ENCODE results near the gene CABP7. TPM values are rescaled to one million over a fixed set of nuclear protein-coding genes. Genes with fewer than 3 reads are reported as not detected.

Gene CABP7
- total RNA-seq, 6 donors from 2014 or later: 0.15 to 0.44 TPM; not detected in 4

- 91 to 96% methylated on average over 2 to 4 of the region's 5 CpGs for WGBS, 2 donors
- Histone ChIP-seq H3K27ac (no peak overlapping the region), H3K9me3 (no peaks in the 10 kb centered on the region), H3K4me1 (no peaks in the 10 kb centered on the region), H3K4me3 (no peak overlapping the region), H3K36me3 (peaks cover 0 to 57% (median 39%) of the 10 kb centered on the region in 4 donors), H3K27me3 (no peaks in the 10 kb centered on the region)
- TF ChIP-seq CTCF (IDR thresholded peaks at IDR 0.05): no peak
- TF ChIP-seq EP300 (IDR thresholded peaks at IDR 0.05): no peak
- TF ChIP-seq POLR2AphosphoS5 (IDR thresholded peaks at IDR 0.05): no peak
- TF ChIP-seq POLR2A (IDR thresholded peaks at IDR 0.05): no peak
- no peak for DNase-seq
- no peak for ATAC-seq (ENCODE audit: low FRiP score in 2 of 2)
These were observed 20.4 kb downstream of the CABP7 start for GRCh38 chr22:29740216-29740615.

- Histone ChIP-seq H3K4me1 (no peaks in the 10 kb centered on the region), H3K36me3 (peaks cover 0 to 74% (median 52%) of the 10 kb centered on the region in 4 donors), H3K27me3 (no peaks in the 10 kb centered on the region), H3K9me3 (no peaks in the 10 kb centered on the region), H3K4me3 (no peak overlapping the region), H3K27ac (no peak overlapping the region)
- 93 to 100% methylated on average over 1 to 2 of the region's 2 CpGs for WGBS, 2 donors
- ATAC-seq (ENCODE audit: low FRiP score in 2 of 2) (no peak), DNase-seq (no peak)
- TF ChIP-seq POLR2AphosphoS5 (IDR thresholded peaks at IDR 0.05): no peak
- TF ChIP-seq CTCF (IDR thresholded peaks at IDR 0.05): no peak
- no peak for TF ChIP-seq EP300 (IDR thresholded peaks at IDR 0.05)
- no peak for TF ChIP-seq POLR2A (IDR thresholded peaks at IDR 0.05)
These were observed 22.1 kb downstream of the CABP7 start for GRCh38 chr22:29741926-29742325.

GRCh38 chr22:29742326-29742725, 22.5 kb downstream of the CABP7 start:
- WGBS, 2 donors: 74 to 79% methylated on average over 13 of the region's 13 CpGs
- peaks cover 0 to 77% (median 56%) of the 10 kb centered on the region in 4 donors for H3K36me3 ChIP-seq
- DNase-seq: no peak
- no peak for TF ChIP-seq POLR2AphosphoS5 (IDR thresholded peaks at IDR 0.05)
- TF ChIP-seq POLR2A (IDR thresholded peaks at IDR 0.05): no peak
- TF ChIP-seq EP300 (IDR thresholded peaks at IDR 0.05): no peak
- TF ChIP-seq CTCF (IDR thresholded peaks at IDR 0.05): no peak
- ATAC-seq (ENCODE audit: low FRiP score in 2 of 2): no peak
- H3K9me3 ChIP-seq: no peaks in the 10 kb centered on the region
- no peaks in the 10 kb centered on the region for H3K27me3 ChIP-seq
- no peak overlapping the region for H3K4me3 ChIP-seq
- H3K4me1 ChIP-seq: no peaks in the 10 kb centered on the region
- no peak overlapping the region for H3K27ac ChIP-seq

- DNase-seq (no peak), ATAC-seq (ENCODE audit: low FRiP score in 2 of 2) (no peak)
- TF ChIP-seq EP300 (IDR thresholded peaks at IDR 0.05): no peak
- TF ChIP-seq POLR2AphosphoS5 (IDR thresholded peaks at IDR 0.05): no peak
- TF ChIP-seq CTCF (IDR thresholded peaks at IDR 0.05): no peak
- no peak for TF ChIP-seq POLR2A (IDR thresholded peaks at IDR 0.05)
- H3K4me1 ChIP-seq: no peaks in the 10 kb centered on the region
- H3K27me3 ChIP-seq: no peaks in the 10 kb centered on the region
- WGBS, 2 donors: 81 to 86% methylated on average over 8 of the region's 8 CpGs
- H3K27ac ChIP-seq: no peak overlapping the region
- peaks cover 0 to 65% (median 52%) of the 10 kb centered on the region in 4 donors for H3K36me3 ChIP-seq
- no peaks in the 10 kb centered on the region for H3K9me3 ChIP-seq
- H3K4me3 ChIP-seq: no peak overlapping the region
These were observed 25.1 kb downstream of the CABP7 start for GRCh38 chr22:29744902-29745301.

GRCh38 chr22:29747832-29748231, 28.0 kb downstream of the CABP7 start:
- DNase-seq: peak in 1 of 2 donors; percentile 26
- ATAC-seq (ENCODE audit: low FRiP score in 2 of 2): no peak
- no peak overlapping the region for H3K27ac ChIP-seq
- H3K4me1 ChIP-seq: peaks cover 0 to 5% (median 0%) of the 10 kb centered on the region in 4 donors
- no peak overlapping the region for H3K4me3 ChIP-seq
- TF ChIP-seq POLR2A (IDR thresholded peaks at IDR 0.05) (no peak), EP300 (IDR thresholded peaks at IDR 0.05) (no peak), CTCF (IDR thresholded peaks at IDR 0.05) (no peak), POLR2AphosphoS5 (IDR thresholded peaks at IDR 0.05) (no peak)
- 91 to 95% methylated on average over 7 of the region's 7 CpGs for WGBS, 2 donors
- H3K36me3 ChIP-seq: peaks cover 0 to 42% (median 35%) of the 10 kb centered on the region in 4 donors
- H3K9me3 ChIP-seq: no peaks in the 10 kb centered on the region
- no peaks in the 10 kb centered on the region for H3K27me3 ChIP-seq

Data from upper lobe of left lung (tissue), 6 donors.